Adrenal gland (tissue), 12 donors: Measurements from ENCODE around the gene OTOP1. TPM values are rescaled to one million over a fixed set of nuclear protein-coding genes. Genes with fewer than 3 reads are reported as not detected.
"Not testable (repeated sequence)": the region's sequence is repeated elsewhere in the genome, so short reads cannot be mapped to it uniquely, and the experiment has no call there.

Experiments used
- DNase-seq, 7 donors: peaks; one replicate each; pipeline ENCODE4 v3.0.0-alpha.2; 2019 to 2020
- H3K27ac ChIP-seq, 5 donors: fragments of 200-600 bp; sonication (generic) in 4 of 5; 1 replicate in 3 of 5; 2 replicates in 2 of 5; pipeline versions ENCODE4 v1.5.1 to v1.8.0; 2016 to 2020; ENCODE audit warnings: mild to moderate bottlenecking in 1 of 5
- H3K27me3 ChIP-seq: fragments of 200-600 bp; 2 replicates; pipeline ENCODE4 v1.8.0; 2021
- H3K36me3 ChIP-seq, 2 donors: fragments of 200-600 bp; replicated peaks in 1 of 2; 1 replicate in 1 of 2; 2 replicates in 1 of 2; pipeline versions ENCODE4 v1.5.1 to v1.8.0; 2018 to 2022
- H3K4me1 ChIP-seq, 2 donors: fragments of 200-600 bp; replicated peaks in 1 of 2; 1 replicate in 1 of 2; 2 replicates in 1 of 2; pipeline versions ENCODE4 v1.5.1 to v1.8.0; 2018 to 2021
- H3K4me3 ChIP-seq, 4 donors: fragments of 200-600 bp; sonication (generic) in 3 of 4; one replicate each; pipeline ENCODE4 v1.5.1; 2016 to 2018
- H3K9me3 ChIP-seq, 3 donors: fragments of 200-600 bp; sonication (generic) in 1 of 3; replicated peaks in 1 of 3; 1 replicate in 2 of 3; 2 replicates in 1 of 3; pipeline versions ENCODE4 v1.5.1 to v1.8.0; 2016 to 2021
- POLR2A ChIP-seq, 2 donors: fragments of 450-650 bp; IDR thresholded peaks; one replicate each; pipeline ENCODE4 v1.6.1; 2017; ENCODE audit warnings: antibody characterized with exemption in 2 of 2, mild to moderate bottlenecking in 2 of 2, moderate library complexity in 1 of 2
- WGBS, 4 donors: extraction: QIAGEN DNeasy Blood & Tissue Kit in 2 of 4; methylation state at CpG; one replicate each; pipeline versions ENCODE4 v1.1.5 to v1.1.7; 2013 to 2017; 5-methylcytosine and 5-hydroxymethylcytosine counted together
- intact Hi-C, 2 donors: fragments of 100-400 bp; cut with DNase I; formaldehyde crosslinking; loops; one replicate each; pipeline versions ENCODE4 v1.14.1 to v1.15.0; 2022 to 2023
- polyA plus RNA-seq, 3 donors: library from polyadenylated mRNA; stranded (reverse); fragments of 200-250 nt in 2 of 3; fragments of 350-450 nt in 1 of 3; fragmentation: Illumina TruSeq in 1 of 3; extraction: RNeasy Lipid Tissue Mini Kit (QIAGEN cat#74804) in 1 of 3; gene quantifications; one replicate each; pipeline ENCODE4 v1.2.3, GENCODE V29; 2013 to 2014
- total RNA-seq, 9 donors: library from RNA; depleted of rRNA in 4 of 9; stranded (reverse); fragments of >200 nt in 4 of 9; fragments of 120-200 nt in 1 of 9; fragmentation: NEBNext Ultra II Directional in 1 of 9; extraction: Animal tissue kit (Norgen Biotek cat#: 25700) in 1 of 9; gene quantifications; one replicate each; pipeline versions ENCODE4 v1.1.0 to v1.2.4, GENCODE V29; 2013 to 2023
- TF ChIP-seq, protein P1 (sequence below), 6 experiments: fragments of 450-650 bp in 4 of 6; fragments of 200-600 bp in 2 of 6; sonication (generic) in 1 of 6; IDR thresholded peaks; 1 replicate in 5 of 6; 2 replicates in 1 of 6; pipeline versions ENCODE4 v1.5.1 to v1.8.0; 2016 to 2021; ENCODE audit warnings: antibody characterized with exemption in 6 of 6, mild to moderate bottlenecking in 2 of 6, moderate library complexity in 1 of 6
- donor health status: healthy with polysubstance abuse.
- donor health status: Bipolar disorder and iron deficiency.
- donor health status: DM: yes; HTN: yes; CAD: no.
- donor health status: DM: no; HTN: no; CAD: no.
- donor health status: DM: no; HTN: no; CAD: no.
- donor health status: DM: yes; HTN: yes; CAD: no.

Gene OTOP1
- total and polyA plus RNA-seq, 12 donors: not detected

DNA sequence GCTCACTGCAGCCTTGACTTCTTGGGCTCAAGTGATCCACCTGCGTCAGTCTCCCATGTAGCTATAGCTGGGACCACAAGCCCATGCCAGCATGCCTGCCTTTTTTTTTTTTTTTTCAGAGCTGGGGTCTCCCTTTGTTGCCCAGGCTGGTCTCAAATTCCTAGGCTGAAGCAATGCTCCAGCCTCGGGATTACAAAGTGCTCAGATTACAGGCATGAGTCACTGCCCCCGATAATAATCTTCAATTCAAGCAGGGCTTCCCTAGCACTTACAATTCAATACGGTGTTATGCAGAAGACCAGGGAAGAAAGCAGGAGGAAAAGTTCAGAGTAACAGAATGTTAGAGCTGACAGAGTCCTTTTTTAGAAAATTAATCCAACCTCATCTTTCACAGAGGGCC, 26.1 kb downstream of the OTOP1 start:
- Histone ChIP-seq H3K4me3 (no peak overlapping the region), H3K27ac (no peak overlapping the region), H3K27me3 (no peaks in the 10 kb centered on the region), H3K4me1 (no peaks in the 10 kb centered on the region), H3K36me3 (no peaks in the 10 kb centered on the region), H3K9me3 (no peaks in the 10 kb centered on the region)
- TF ChIP-seq, protein P1, sequence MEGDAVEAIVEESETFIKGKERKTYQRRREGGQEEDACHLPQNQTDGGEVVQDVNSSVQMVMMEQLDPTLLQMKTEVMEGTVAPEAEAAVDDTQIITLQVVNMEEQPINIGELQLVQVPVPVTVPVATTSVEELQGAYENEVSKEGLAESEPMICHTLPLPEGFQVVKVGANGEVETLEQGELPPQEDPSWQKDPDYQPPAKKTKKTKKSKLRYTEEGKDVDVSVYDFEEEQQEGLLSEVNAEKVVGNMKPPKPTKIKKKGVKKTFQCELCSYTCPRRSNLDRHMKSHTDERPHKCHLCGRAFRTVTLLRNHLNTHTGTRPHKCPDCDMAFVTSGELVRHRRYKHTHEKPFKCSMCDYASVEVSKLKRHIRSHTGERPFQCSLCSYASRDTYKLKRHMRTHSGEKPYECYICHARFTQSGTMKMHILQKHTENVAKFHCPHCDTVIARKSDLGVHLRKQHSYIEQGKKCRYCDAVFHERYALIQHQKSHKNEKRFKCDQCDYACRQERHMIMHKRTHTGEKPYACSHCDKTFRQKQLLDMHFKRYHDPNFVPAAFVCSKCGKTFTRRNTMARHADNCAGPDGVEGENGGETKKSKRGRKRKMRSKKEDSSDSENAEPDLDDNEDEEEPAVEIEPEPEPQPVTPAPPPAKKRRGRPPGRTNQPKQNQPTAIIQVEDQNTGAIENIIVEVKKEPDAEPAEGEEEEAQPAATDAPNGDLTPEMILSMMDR (IDR thresholded peaks at IDR 0.05): no peak
- TF ChIP-seq POLR2A (IDR thresholded peaks at IDR 0.05): no peak
- 35 to 50% (median 43%) methylated on average over 3 to 4 of the region's 4 CpGs for WGBS, 4 donors
- intact Hi-C loops: no loop called here
- no peak for DNase-seq

DNA sequence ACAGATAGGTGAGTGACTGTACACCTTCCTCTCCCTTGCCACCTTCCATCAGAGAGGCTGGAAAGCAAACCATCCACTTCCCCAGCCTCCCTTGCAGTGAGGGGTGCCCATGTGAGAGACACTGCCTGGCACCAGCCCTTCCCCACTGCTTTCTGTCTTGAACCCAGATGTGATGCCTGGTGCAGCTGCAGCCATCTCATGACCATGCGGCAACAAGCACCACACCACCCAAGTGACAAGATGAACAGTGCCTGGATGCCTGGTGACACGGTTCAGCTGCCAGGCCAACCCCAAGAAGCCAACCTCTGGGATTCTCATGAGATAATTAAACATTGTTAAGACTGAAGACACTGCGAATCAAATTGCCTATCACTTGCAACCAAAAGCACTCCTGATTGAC, 31.4 kb downstream of the OTOP1 start:
- 79 to 92% (median 87%) methylated on average over 3 of the region's 3 CpGs for WGBS, 4 donors
- no peak for DNase-seq
- H3K36me3 ChIP-seq: no peaks in the 10 kb centered on the region
- intact Hi-C loops: no loop called here
- no peaks in the 10 kb centered on the region for H3K4me1 ChIP-seq
- H3K27me3 ChIP-seq: no peaks in the 10 kb centered on the region
- no peak overlapping the region for H3K4me3 ChIP-seq
- TF ChIP-seq, protein P1 (IDR thresholded peaks at IDR 0.05): no peak
- TF ChIP-seq POLR2A (IDR thresholded peaks at IDR 0.05): no peak
- H3K9me3 ChIP-seq: no peaks in the 10 kb centered on the region
- no peak overlapping the region for H3K27ac ChIP-seq

DNA sequence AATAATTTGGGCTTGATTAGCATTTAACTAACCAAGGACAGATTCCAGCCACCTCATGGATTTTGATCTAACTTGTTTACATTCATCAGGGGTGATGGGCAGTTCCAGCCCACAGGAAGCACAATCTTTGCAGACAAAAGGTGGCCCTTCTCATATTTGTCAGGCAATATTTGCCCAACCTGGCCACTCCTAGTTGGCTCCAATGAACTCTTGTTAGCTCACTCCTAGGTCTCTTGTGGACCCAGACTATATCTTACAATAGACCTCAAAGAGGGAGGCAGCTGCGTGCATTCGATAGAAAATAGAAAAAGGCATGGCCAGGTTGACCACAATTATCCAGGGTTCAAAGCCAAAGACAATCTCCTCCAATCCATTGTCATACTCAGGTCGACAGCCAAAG, 38.2 kb downstream of the OTOP1 start:
- DNase-seq, H3K36me3 ChIP-seq, H3K27me3 ChIP-seq, H3K4me3 ChIP-seq, H3K4me1 ChIP-seq, intact Hi-C loops, H3K9me3 ChIP-seq, H3K27ac ChIP-seq: not testable (repeated sequence)
- 78 to 89% (median 79%) methylated on average over 3 of the region's 3 CpGs for WGBS, 4 donors

DNA sequence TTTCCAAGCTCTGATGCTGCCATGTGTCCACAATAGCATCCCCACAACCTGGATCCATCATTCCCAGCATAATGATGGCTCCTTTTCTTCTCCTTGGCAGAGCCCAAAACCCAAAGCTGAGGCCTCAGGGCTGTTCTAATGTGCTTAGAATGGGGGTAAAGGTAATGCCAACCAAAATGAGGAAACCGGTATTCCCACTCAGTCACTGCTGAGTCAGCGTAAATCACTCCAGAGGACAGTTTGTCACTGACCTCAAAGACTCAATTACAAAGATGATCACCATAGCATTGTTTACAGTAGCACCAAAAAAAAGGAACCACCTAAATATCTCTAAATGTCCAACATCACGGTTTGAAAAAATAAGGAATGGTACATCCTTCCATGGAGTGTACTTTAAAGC, 41.2 kb downstream of the OTOP1 start:
- no peak overlapping the region for H3K4me3 ChIP-seq
- intact Hi-C loops: no loop called here
- TF ChIP-seq, protein P1 (IDR thresholded peaks at IDR 0.05): no peak
- no peak for TF ChIP-seq POLR2A (IDR thresholded peaks at IDR 0.05)
- no peak overlapping the region for H3K27ac ChIP-seq
- 55 to 77% (median 72%) methylated on average over 3 of the region's 3 CpGs for WGBS, 4 donors
- DNase-seq: no peak
- H3K4me1 ChIP-seq: no peaks in the 10 kb centered on the region
- no peaks in the 10 kb centered on the region for H3K27me3 ChIP-seq
- no peaks in the 10 kb centered on the region for H3K36me3 ChIP-seq
- no peaks in the 10 kb centered on the region for H3K9me3 ChIP-seq

DNA sequence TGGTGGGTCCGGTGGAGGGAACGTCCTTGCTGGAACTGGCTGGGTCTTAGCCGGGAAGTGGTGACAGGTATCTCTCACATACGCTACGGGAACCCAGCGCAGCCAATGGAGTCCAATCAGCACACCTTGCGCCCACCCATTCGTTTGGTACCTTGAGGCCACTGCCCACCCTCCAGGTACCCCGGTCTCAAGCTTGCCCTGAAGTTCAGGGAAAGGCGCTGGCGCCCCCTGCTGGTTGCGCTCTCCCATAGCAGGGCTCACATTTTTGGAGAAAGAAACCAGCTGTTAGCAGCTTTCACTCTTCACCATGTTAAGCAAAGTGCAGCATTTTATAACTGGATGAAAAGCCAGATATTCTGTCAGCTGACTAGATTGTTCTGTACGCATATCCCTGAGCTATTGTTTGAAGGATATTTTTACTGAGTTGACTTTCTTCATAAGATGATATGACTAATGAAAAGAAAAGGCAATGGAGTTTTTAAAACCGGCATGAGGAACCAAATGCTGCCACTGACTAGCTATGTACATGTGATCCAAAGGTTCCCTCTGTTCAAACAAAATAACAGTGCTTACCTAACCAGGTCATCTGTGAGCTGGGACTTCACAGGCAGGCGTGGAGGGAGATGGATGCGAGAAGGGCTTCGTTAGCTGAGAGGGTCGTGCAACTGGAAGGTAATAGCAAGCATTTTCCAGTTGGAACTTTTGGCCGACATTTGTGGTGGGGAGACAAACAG, 43.7 kb downstream of the OTOP1 start:
- H3K9me3 ChIP-seq: no peaks in the 10 kb centered on the region
- intact Hi-C loops: no loop called here
- no peaks in the 10 kb centered on the region for H3K36me3 ChIP-seq

More for the DNA sequence above, 43.7 kb downstream of the OTOP1 start:
- 41 to 63% (median 42%) methylated on average over 8 to 19 of the region's 19 CpGs for WGBS, 4 donors
- Histone ChIP-seq H3K27me3 (no peaks in the 10 kb centered on the region), H3K4me1 (no peaks in the 10 kb centered on the region), H3K27ac (no peak overlapping the region), H3K4me3 (no peak overlapping the region)
- no peak for TF ChIP-seq POLR2A (IDR thresholded peaks at IDR 0.05)
- TF ChIP-seq, protein P1 (IDR thresholded peaks at IDR 0.05): peak in 4 of 6 experiments; percentile 14 to 50 (median 34)
- DNase-seq: no peak
